GM12874 (cell line): ENCODE measurements around the gene AGPAT3.

ENCODE experiments used
- TF ChIP-seq, protein P1 (sequence below): IDR thresholded peaks from 2 replicates; pipeline ENCODE4 v1.5.1; 2011; ENCODE audit warnings: low read depth, mild to moderate bottlenecking, control low read depth, low read length, moderate library complexity; ENCODE audit not compliant: insufficient read depth

The AGPAT3 gene

DNA sequence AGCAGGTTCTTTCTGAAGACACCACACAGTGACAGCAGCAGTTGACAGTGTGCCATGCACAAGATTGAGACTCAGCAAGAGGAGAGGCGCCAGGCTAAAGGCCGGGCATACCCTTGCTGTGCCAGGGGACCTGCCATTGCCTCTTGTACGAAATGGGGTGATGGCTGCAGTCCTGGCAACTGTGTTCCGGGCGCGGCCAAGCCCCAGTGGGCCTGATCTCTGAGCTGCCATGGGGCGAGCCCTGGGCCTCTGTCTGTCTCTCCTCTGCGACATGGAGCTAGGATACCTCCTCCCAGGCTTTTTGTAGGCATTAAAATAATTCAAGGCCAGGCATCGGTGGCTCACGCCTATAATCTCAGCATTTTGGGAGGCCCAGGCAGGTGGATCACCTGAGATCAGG lies 137.5 kb downstream of the AGPAT3 start:
- TF ChIP-seq, protein P1, sequence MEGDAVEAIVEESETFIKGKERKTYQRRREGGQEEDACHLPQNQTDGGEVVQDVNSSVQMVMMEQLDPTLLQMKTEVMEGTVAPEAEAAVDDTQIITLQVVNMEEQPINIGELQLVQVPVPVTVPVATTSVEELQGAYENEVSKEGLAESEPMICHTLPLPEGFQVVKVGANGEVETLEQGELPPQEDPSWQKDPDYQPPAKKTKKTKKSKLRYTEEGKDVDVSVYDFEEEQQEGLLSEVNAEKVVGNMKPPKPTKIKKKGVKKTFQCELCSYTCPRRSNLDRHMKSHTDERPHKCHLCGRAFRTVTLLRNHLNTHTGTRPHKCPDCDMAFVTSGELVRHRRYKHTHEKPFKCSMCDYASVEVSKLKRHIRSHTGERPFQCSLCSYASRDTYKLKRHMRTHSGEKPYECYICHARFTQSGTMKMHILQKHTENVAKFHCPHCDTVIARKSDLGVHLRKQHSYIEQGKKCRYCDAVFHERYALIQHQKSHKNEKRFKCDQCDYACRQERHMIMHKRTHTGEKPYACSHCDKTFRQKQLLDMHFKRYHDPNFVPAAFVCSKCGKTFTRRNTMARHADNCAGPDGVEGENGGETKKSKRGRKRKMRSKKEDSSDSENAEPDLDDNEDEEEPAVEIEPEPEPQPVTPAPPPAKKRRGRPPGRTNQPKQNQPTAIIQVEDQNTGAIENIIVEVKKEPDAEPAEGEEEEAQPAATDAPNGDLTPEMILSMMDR = no peak

DNA sequence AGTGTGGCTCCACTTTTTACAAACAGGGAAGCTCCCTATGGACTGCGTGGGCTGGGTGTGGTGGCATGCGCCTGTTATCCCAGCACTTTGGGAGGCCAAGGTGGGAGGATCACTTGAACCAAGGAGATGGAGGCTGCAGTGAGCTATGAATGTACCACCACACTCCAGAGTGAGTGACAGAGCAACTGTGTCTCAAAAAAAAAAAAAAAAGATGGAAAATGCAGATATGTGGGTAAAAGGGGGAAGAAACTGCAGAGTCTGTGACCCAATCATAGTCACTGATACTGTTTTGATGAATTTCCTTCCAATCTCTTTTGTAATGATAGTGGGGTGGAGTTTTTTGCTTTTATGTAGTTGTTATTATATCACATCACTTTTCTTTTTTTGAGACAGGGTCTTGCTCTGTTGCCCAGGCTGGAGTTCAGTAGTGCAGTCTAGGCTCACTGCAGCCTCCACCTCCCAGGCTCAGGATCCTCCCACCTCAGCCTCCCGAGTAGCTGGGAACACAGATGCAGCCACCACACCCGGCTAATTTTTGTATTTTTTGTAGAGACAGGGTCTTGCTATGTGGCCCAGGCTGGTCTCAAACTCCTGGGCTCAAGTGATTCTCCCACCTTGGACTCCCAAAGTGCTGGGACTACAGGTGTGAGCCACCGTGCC lies 138.4 kb downstream of the AGPAT3 start:
- TF ChIP-seq, protein P1 = no peak

DNA sequence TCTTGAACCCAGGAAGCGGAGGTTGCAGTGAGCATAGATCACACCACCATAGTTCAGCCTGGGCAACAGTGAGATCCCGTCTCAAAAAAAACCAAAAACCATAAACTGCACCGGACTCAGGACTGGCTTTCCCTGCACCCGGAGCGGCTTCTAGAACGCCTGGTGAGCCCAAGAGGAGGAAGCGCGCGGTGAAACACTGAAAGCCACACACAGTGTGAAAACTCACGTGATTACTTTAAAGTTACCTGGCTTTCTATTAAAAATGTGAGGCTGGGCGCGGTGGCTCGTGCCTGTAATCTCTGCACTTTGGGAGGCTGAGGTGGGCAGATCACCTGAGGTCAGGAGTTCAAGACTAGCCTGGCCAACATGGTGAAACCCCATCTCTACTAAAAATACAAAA lies 140.0 kb downstream of the AGPAT3 start:
- TF ChIP-seq, protein P1 = no peak

DNA sequence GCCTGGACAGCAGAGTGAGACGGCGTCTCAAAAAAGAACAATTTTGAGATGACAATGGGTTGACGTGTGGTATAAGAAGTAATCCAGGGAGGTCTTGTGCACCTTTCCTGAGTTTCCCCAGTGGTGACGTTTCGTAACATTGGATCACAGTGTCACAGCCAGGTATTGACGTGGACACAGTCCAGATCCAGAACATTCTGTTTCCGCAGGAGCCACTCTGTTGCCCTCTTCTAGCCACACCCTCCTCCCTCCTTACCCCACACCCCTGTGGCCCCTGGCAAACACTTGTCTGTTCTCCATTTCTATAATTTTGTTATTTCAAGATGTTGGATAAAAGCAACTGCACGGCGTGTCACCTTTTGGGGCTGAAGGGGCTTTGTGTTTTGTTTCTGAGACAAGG lies 140.6 kb downstream of the AGPAT3 start:
- TF ChIP-seq, protein P1 = no peak

DNA sequence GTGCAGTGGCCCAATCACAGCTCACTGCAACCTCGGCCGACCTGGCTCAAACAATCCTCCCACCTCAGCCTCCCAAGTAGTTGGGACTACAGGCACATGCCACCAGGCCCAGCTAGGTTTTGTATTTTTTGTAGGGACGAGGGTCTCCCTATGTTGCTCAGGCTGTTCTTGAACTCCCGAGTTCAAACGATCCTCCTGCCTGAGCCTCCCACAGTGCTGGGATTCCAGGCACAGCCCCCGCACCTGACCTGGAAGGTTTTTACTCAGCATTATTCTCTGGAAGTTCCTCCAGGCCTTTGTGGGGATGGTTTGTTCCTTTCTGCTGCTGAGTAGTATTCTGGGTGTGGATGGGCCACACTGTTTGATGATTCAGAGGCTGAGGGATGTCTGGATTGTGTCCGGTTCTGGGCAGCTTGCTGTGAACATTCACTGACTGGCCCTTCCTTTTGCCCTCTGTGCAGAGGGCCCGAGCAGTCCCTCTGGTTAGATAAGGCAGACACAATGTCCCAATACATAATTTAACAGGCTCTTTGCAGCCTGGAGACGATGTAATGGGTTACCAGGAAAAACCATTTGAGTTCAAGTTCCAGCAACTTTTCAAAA lies 141.1 kb downstream of the AGPAT3 start:
- TF ChIP-seq, protein P1 = no peak

DNA sequence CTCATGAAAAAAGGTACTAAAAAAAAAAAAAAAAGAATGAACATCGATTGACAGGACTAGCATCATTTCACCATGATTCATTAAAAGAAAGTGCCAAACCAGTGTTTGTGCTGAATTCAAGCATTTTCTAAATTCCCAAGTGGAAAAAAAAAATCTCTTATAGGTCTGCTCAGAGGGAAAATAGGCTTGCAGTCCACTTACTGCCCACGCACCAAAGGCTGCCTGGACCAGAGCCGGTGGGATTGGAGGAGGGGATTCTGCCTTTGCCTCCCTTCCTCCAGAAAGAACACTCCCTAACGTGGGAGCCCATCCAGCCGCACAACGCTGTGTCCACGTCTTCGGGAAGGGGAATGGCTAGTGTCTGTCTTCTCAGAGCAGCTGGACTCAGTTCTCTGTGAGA lies 141.6 kb downstream of the AGPAT3 start:
- TF ChIP-seq, protein P1 = no peak

DNA sequence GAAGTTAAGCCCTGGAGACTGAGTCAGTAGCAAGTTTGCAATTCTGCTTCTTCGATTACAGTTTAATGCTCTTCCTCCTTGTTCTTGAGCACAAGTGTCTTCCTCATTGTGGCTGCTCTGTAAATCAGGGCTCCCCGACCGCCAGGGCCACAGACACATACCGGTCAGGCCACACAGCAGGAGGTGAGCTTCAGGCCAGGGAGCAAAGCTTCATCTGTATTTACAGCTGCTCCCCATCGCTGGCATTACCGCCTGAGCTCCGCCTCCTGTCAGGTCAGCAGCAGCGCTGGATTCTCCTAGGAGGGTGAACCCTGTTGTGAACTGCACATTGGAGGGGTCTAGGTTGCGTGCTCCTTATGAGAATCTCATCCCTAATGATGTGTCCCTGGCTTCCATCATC lies 145.4 kb downstream of the AGPAT3 start:
- TF ChIP-seq, protein P1 = no peak
